Neuron (in vitro differentiated cells): ENCODE measurements around the gene C2orf68.
A peak's percentile ranks its signal among the peaks of the same experiment; 100 is the strongest.

ENCODE experiments used
- H2AFZ ChIP-seq: one replicate; pipeline ENCODE4 v1.6.1; 2013; ENCODE audit warnings: low read depth, mild to moderate bottlenecking, inconsistent platforms, low read length, moderate library complexity
- H3K27me3 ChIP-seq: one replicate; pipeline ENCODE4 v1.6.1; 2013; ENCODE audit warnings: low read length; ENCODE audit not compliant: insufficient read depth
- H3K36me3 ChIP-seq: one replicate; pipeline ENCODE4 v1.6.1; 2013; ENCODE audit warnings: low read length; ENCODE audit not compliant: insufficient read depth
- H3K4me1 ChIP-seq: one replicate; pipeline ENCODE4 v1.6.1; 2013; ENCODE audit warnings: low read length; ENCODE audit not compliant: insufficient read depth
- H3K4me3 ChIP-seq: 2 replicates; pipeline ENCODE4 v1.5.1; 2013; ENCODE audit warnings: mild to moderate bottlenecking, low read length, moderate library complexity
- H3K9me3 ChIP-seq: one replicate; pipeline ENCODE4 v1.6.1; 2013; ENCODE audit warnings: low read length

C2orf68 gene

GRCh38 chr2:85601771-85602475 lies 9.9 kb downstream of the C2orf68 start:
- Histone ChIP-seq H3K27me3 (no peaks in the 10 kb centered on the region), H3K9me3 (no peaks in the 10 kb centered on the region), H3K4me3 (peak overlapping the region; percentile 86), H3K36me3 (peaks cover 11% of the 10 kb centered on the region), H3K4me1 (peaks cover 24% of the 10 kb centered on the region), H2AFZ (peak overlapping the region; percentile 78)

GRCh38 chr2:85600951-85601770 lies 10.7 kb downstream of the C2orf68 start:
- H3K36me3 ChIP-seq = peaks cover 13% of the 10 kb centered on the region
- no peaks in the 10 kb centered on the region for H3K9me3 ChIP-seq
- no peaks in the 10 kb centered on the region for H3K27me3 ChIP-seq
- peak overlapping the region; percentile 86 for H3K4me3 ChIP-seq
- no peak overlapping the region for H2AFZ ChIP-seq
- H3K4me1 ChIP-seq = peaks cover 27% of the 10 kb centered on the region

- no peak overlapping the region for H2AFZ ChIP-seq
- peaks cover 13% of the 10 kb centered on the region for H3K36me3 ChIP-seq
- no peak overlapping the region for H3K4me3 ChIP-seq
- H3K9me3 ChIP-seq = no peaks in the 10 kb centered on the region
- peaks cover 18% of the 10 kb centered on the region for H3K4me1 ChIP-seq
- no peaks in the 10 kb centered on the region for H3K27me3 ChIP-seq
These were observed 11.7 kb downstream of the C2orf68 start for GRCh38 chr2:85600235-85600575.

GRCh38 chr2:85599468-85600234 lies 12.2 kb downstream of the C2orf68 start:
- Histone ChIP-seq H3K4me3 (no peak overlapping the region), H3K36me3 (peaks cover 13% of the 10 kb centered on the region), H2AFZ (no peak overlapping the region), H3K4me1 (peaks cover 21% of the 10 kb centered on the region), H3K27me3 (no peaks in the 10 kb centered on the region), H3K9me3 (no peaks in the 10 kb centered on the region)

DNA sequence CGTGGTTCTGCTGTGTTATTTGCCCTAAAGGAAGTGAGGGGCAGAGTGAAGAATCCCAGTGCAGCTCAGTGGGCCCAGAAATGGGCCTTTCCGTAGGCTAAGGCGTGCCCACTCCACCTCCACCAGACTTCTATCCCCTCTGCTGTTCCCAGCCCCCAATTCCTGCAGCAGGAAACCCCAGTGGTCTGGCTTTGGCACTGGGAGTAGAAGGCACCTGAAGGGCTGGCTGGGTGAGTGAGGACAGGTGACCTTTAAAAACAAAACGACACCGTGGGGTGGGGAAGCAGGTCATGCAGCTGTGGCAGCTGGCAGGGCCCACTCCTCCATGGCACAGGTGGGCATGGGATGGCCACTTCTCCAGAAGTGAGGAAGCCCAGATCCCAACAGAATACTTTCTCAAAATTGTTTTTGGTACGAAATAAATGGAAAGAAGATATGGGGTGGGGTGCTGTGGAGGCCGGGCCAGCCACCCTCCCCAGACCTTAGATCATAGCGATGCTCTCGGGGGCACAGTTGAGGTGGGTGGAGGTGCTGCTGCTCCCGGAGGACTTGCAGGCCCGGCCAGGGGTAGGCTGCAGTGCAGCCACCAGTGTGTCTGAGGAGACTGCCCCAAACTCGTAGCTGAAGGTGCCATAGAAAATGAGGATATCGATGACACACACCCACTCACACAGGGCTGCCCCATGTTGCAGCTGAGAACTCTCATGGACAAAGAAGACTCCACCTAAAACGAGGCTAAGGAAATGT lies 13.1 kb downstream of the C2orf68 start:
- no peak overlapping the region for H2AFZ ChIP-seq
- H3K4me3 ChIP-seq = no peak overlapping the region
- H3K27me3 ChIP-seq = no peaks in the 10 kb centered on the region
- peaks cover 13% of the 10 kb centered on the region for H3K36me3 ChIP-seq
- peaks cover 26% of the 10 kb centered on the region for H3K4me1 ChIP-seq
- no peaks in the 10 kb centered on the region for H3K9me3 ChIP-seq

- H3K4me1 ChIP-seq = peaks cover 22% of the 10 kb centered on the region
- H3K36me3 ChIP-seq = peaks cover 13% of the 10 kb centered on the region
- no peak overlapping the region for H2AFZ ChIP-seq
- H3K4me3 ChIP-seq = peak overlapping the region; percentile 81
- H3K9me3 ChIP-seq = no peaks in the 10 kb centered on the region
- no peaks in the 10 kb centered on the region for H3K27me3 ChIP-seq
These were observed 14.6 kb downstream of the C2orf68 start for GRCh38 chr2:85597241-85597640.

DNA sequence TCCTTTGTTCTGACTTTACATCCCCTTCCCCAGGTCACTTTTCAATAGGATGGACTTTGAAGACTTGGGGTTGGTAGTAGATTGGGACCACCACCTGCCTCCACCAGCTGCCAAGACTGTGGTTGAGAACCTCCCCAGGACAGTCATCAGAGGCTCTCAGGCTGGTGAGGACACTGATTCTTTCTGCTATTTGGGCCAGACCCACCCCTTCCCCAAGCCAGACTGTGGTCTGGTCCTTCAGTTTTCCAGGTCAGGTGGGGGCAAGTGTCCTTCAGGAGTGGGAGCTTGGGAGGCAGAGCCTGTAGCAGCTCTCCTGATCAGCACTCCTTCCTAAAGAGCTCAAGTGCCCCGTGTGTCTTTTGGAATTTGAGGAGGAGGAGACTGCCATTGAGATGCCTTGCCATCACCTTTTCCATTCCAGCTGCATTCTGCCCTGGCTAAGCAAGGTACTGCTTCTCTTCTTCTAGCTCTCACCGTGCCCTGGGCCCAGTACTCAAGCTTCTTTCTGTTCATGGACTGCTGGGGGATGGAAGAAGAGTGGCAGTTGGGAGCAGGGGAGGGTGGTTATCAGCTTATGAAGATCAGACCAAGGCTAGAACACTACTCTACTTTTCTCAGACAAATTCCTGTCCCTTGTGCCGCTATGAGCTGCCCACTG lies 15.3 kb downstream of the C2orf68 start:
- Histone ChIP-seq H3K27me3 (no peaks in the 10 kb centered on the region), H3K4me1 (peaks cover 16% of the 10 kb centered on the region), H3K9me3 (no peaks in the 10 kb centered on the region), H3K36me3 (peaks cover 13% of the 10 kb centered on the region), H2AFZ (no peak overlapping the region), H3K4me3 (peak overlapping the region; percentile 81)

GRCh38 chr2:85596026-85596333 lies 15.9 kb downstream of the C2orf68 start:
- Histone ChIP-seq H3K4me3 (peak overlapping the region; percentile 81), H3K36me3 (peaks cover 13% of the 10 kb centered on the region), H3K27me3 (no peaks in the 10 kb centered on the region), H3K4me1 (peaks cover 16% of the 10 kb centered on the region), H3K9me3 (no peaks in the 10 kb centered on the region), H2AFZ (no peak overlapping the region)

DNA sequence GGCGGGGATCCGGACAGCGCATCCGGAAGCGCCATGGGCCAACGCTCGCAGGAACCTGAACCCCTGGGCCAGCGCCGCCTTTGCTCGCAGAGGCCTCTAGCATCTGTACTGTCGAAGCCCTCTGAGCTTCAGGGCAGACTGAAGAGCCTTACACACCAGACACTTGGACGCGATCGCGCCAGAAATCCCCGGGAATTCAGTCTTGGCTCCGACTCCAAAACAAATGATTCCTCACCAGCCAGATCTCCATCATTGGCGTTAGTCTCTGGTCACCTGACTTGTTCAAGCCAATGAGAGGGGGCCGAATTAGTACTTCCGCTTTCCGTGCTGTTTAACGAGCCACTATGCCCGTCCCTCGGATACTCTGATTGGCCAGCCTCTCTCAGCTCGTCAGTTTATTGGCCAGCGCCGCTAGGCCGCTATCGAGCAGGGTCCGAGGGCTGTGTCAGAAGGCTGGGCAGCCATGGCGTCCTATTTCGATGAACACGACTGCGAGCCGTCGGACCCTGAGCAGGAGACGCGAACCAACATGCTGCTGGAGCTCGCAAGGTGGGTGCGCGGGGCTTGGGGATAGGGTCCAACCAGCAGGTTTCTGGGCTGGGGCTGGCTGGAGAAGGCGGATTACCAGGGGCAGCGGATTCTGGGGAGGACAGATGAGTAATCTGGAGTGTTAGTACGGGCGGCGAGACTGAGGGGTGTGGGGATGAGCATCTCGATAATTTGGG lies 16.4 kb downstream of the C2orf68 start, which contains the start of gene RNF181:
Gene RNF181, plus strand, starts transcription at position 445 of the 725 bp plus-strand sequence. Its CDS starts 19 bp downstream, at position 464.
- Histone ChIP-seq H3K9me3 (no peaks in the 10 kb centered on the region), H3K36me3 (peaks cover 13% of the 10 kb centered on the region), H3K4me1 (peaks cover 16% of the 10 kb centered on the region), H3K27me3 (no peaks in the 10 kb centered on the region), H2AFZ (peak within 1 kb of the TSS; percentile 42), H3K4me3 (peak within 1 kb of the TSS; percentile 81)

DNA sequence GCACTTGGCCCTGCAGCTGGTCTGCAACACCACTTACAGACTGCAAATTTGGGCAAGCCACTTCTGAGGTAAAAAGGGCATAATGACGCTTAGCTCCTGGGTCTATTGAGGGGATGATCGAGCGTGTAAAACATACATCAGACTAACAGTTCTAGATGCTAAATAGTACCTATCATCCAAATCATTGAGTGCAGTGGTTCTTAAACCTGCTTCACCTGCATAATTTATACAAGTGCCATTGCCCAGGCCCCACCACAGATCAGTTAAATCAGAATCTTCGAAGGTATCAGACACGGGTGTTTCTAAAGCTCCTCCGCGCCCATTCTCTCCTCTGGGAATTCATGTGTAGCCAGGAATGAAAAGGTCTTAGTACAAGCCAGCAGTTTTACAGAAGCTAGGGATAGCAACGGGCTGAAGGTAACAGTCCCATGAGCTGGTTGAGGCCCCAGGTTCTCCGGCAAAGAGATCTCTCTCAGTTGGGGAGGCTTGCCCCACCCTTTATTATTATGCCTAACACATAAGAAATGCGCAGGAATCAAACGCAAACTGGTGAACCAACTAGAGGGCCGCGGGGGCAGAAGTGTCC lies 17.1 kb downstream of the C2orf68 start:
- Histone ChIP-seq H3K4me3 (peak overlapping the region; percentile 81), H3K4me1 (peaks cover 16% of the 10 kb centered on the region), H3K9me3 (no peaks in the 10 kb centered on the region), H3K27me3 (no peaks in the 10 kb centered on the region), H3K36me3 (peaks cover 13% of the 10 kb centered on the region), H2AFZ (peak overlapping the region; percentile 42)

GRCh38 chr2:85593023-85593422 lies 18.8 kb downstream of the C2orf68 start:
- Histone ChIP-seq H3K4me3 (no peak overlapping the region), H3K9me3 (no peaks in the 10 kb centered on the region), H3K27me3 (no peaks in the 10 kb centered on the region), H2AFZ (no peak overlapping the region), H3K4me1 (peaks cover 16% of the 10 kb centered on the region), H3K36me3 (peaks cover 10% of the 10 kb centered on the region)
